ENCODE data around the gene RPL18A. TPM values are rescaled to one million over a fixed set of nuclear protein-coding genes. Genes with fewer than 3 reads are reported as not detected.

Gene RPL18A
- 1,000 to 10,000 TPM; 3,663 to 3,679 TPM for total RNA-seq

DNA sequence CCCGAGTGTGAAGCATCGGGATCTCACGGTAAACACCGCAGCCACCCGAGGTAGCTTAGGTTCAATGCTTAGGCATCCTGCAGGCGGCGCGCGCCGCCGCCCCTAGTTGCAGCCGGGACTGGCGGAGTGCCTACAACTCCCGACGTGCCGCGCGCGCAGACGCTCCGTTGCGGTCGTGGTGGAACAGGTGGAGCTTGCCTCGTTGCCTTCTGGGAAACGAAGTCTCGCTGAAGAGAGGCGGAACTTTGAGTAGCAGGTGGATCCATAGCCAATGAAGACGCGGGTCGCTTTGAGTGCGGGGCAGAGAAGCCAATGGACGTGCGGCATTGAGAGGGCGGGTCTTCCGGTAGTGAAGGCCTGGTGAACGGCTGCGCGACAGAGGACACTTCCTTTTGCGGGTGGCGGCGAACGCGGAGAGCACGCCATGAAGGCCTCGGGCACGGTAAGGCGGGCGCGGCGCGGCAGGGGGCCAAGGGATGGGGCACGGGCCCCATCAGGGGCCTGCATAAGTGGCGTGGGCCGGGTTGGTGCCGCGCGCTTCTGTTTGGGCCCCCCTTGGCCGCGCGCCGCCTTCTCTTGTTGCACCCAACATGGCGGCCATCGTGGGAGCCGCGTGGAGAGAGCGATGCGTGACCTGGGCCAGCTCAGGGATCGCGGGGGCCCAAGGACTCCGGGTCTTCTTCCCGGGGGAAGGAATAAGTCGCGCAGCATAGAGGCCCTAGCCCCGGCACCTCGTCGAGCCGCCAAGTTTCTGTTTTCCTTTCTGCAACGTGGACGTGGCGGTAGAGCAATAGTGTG lies at the start of gene RPL18A:
TSS of gene RPL18A (plus strand) at position 378 of the 798 bp plus-strand sequence. CDS start at position 425, 47 bp downstream.
- Mint-ChIP-seq H3K9me3 (no peaks in the 10 kb centered on the region), H3K36me3 (ENCODE audit: low read depth) (peaks cover 47% of the 10 kb centered on the region), H3K4me3 (peak within 1 kb of the TSS; percentile 82), H3K27me3 (no peaks in the 10 kb centered on the region), H3K4me1 (ENCODE audit: low read depth) (peaks cover 30% of the 10 kb centered on the region), H3K27ac (peak within 1 kb of the TSS; percentile 97)
- ATAC-seq (peak; percentile 94), DNase-seq (peak; percentile 99)
- ChIA-PET POLR2A (interaction anchor here (0.7 to 8.7 kb wide), 32 partner anchors 11 to 455 kb away, joined by 3 to 143 read pairs (median 4); partner anchors contain the start of genes BST2, CCDC124, FCHO1 and JAK3), CTCF (interaction anchor here (0.6 to 11.7 kb wide), 26 partner anchors 8 to 364 kb away, joined by 3 to 194 read pairs (median 3); partner anchors contain the start of genes CCDC124, JAK3 and SLC5A5)
- TF ChIP-seq, protein P1, sequence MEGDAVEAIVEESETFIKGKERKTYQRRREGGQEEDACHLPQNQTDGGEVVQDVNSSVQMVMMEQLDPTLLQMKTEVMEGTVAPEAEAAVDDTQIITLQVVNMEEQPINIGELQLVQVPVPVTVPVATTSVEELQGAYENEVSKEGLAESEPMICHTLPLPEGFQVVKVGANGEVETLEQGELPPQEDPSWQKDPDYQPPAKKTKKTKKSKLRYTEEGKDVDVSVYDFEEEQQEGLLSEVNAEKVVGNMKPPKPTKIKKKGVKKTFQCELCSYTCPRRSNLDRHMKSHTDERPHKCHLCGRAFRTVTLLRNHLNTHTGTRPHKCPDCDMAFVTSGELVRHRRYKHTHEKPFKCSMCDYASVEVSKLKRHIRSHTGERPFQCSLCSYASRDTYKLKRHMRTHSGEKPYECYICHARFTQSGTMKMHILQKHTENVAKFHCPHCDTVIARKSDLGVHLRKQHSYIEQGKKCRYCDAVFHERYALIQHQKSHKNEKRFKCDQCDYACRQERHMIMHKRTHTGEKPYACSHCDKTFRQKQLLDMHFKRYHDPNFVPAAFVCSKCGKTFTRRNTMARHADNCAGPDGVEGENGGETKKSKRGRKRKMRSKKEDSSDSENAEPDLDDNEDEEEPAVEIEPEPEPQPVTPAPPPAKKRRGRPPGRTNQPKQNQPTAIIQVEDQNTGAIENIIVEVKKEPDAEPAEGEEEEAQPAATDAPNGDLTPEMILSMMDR (IDR thresholded peaks at IDR 0.05) = peak; percentile 79
- intact Hi-C loops (cut with micrococcal nuclease) = loop anchor here (2.0 to 10.0 kb wide), 4 partner anchors 65 to 157 kb away; partner anchors contain the start of genes B3GNT3 and CCDC124

DNA sequence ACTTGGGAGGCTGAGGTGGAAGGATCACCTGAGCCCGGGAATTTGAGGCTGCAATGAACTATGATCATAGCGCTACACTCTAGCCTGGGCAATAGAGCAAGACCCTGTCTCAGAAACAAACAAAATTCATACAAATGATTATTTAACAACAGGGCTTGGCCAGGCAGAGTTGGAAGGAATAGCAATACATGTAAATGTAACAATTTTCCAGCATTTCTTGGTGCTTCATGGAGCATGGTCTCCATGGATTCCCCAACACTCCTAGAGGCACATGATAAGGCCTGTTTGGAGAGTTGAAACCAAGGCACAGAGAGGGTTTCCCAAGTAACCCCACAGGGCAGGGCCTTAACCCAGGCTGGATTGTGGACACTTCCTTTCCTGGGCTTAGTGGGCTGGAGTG lies 48.6 kb upstream of the RPL18A start:
- POLR2A ChIA-PET = interaction anchor here (1.3 kb wide), 1 partner anchor 13 kb away, joined by 4 read pairs; no protein-coding TSS in a partner anchor
- H3K9me3 Mint-ChIP-seq = no peaks in the 10 kb centered on the region
- DNase-seq = no peak
- CTCF ChIA-PET = no interaction called here
- no peak overlapping the region for H3K27ac Mint-ChIP-seq
- intact Hi-C loops (cut with micrococcal nuclease) = no loop called here
- TF ChIP-seq, protein P1 (IDR thresholded peaks at IDR 0.05) = no peak
- H3K27me3 Mint-ChIP-seq = no peaks in the 10 kb centered on the region
- no peak for ATAC-seq
- H3K4me3 Mint-ChIP-seq = no peak overlapping the region
- no peaks in the 10 kb centered on the region for H3K36me3 Mint-ChIP-seq (ENCODE audit: low read depth)
- peaks cover 10% of the 10 kb centered on the region for H3K4me1 Mint-ChIP-seq (ENCODE audit: low read depth)

DNA sequence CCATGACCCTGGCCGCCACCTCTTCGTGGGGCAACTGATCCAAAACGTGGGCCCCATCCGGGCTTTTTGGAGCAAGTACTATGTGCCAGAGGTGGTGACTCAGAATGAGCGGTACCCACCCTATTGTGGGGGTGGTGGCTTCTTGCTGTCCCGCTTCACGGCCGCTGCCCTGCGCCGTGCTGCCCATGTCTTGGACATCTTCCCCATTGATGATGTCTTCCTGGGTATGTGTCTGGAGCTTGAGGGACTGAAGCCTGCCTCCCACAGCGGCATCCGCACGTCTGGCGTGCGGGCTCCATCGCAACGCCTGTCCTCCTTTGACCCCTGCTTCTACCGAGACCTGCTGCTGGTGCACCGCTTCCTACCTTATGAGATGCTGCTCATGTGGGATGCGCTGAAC lies 48.0 kb upstream of the RPL18A start:
- CTCF ChIA-PET = interaction anchor here (2.5 kb wide), 1 partner anchor 8 kb away, joined by 7 read pairs; no protein-coding TSS in a partner anchor
- TF ChIP-seq, protein P1 (IDR thresholded peaks at IDR 0.05) = no peak
- DNase-seq = no peak
- Mint-ChIP-seq H3K27ac (no peak overlapping the region), H3K4me3 (no peak overlapping the region), H3K36me3 (ENCODE audit: low read depth) (no peaks in the 10 kb centered on the region), H3K4me1 (ENCODE audit: low read depth) (peaks cover 10% of the 10 kb centered on the region), H3K9me3 (no peaks in the 10 kb centered on the region), H3K27me3 (no peaks in the 10 kb centered on the region)
- intact Hi-C loops (cut with micrococcal nuclease) = no loop called here
- POLR2A ChIA-PET = no interaction called here
- no peak for ATAC-seq

DNA sequence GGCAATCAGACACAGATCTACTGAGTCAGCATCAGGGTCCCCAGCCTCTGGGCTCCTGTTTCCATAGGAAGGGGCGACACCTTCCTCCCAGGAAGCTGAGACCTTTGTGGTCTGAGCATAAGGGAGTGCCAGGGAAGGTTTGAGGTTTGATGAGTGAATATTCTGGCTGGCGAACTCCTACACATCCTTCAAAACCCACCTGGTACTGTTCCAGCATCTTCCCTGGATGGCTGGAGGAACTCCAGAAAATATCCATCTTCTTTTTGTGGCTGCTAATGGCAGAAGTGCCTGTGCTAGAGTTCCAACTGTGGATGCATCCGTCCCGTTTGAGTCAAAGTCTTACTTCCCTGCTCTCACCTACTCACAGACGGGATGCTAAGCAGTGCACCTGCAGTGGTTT lies 47.6 kb upstream of the RPL18A start:
- peaks cover 9% of the 10 kb centered on the region for H3K4me1 Mint-ChIP-seq (ENCODE audit: low read depth)
- no peaks in the 10 kb centered on the region for H3K9me3 Mint-ChIP-seq
- H3K4me3 Mint-ChIP-seq = no peak overlapping the region
- ATAC-seq (no peak), DNase-seq (no peak)
- no peaks in the 10 kb centered on the region for H3K36me3 Mint-ChIP-seq (ENCODE audit: low read depth)
- TF ChIP-seq, protein P1 (IDR thresholded peaks at IDR 0.05) = no peak
- CTCF ChIA-PET = interaction anchor here (2.5 kb wide), 1 partner anchor 9 kb away, joined by 7 read pairs; no protein-coding TSS in a partner anchor
- POLR2A ChIA-PET = interaction anchor here (1.2 kb wide), 1 partner anchor 93 kb away, joined by 3 read pairs; the partner anchor contains the start of gene MAP1S
- intact Hi-C loops (cut with micrococcal nuclease) = no loop called here
- no peaks in the 10 kb centered on the region for H3K27me3 Mint-ChIP-seq
- H3K27ac Mint-ChIP-seq = no peak overlapping the region

Data from activated CD8-positive, alpha-beta T cell treated with anti-CD3 and anti-CD28 coated beads for 36 hours (primary cell).